GM13976 (cell line): Measurements from ENCODE around the gene ADPRS.

ENCODE experiments used
- DNase-seq: peaks from one replicate; pipeline ENCODE4 v3.0.0; 2012; ENCODE audit warnings: low spot score
- in situ Hi-C: fragments of 300-500 bp; cut with MboI; formaldehyde crosslinking; loops from one replicate; pipeline ENCODE4 v1.12.0; 2022; ENCODE audit warnings: low sequenced_read_pairs, mixed read lengths, inconsistent platforms; ENCODE audit not compliant: unreplicated experiment
- TF ChIP-seq, protein P1 (sequence below): IDR thresholded peaks from 2 replicates; pipeline ENCODE4 v1.5.1; 2012; ENCODE audit warnings: borderline replicate concordance, mild to moderate bottlenecking; ENCODE audit not compliant: insufficient read depth; ENCODE audit errors: extremely low read depth, missing control alignments, control extremely low read depth

Gene ADPRS

GRCh38 chr1:36134505-36135329 lies 46.0 kb downstream of the ADPRS start:
- in situ Hi-C loops, result no loop called here
- DNase-seq, result peak; percentile 81
- TF ChIP-seq, protein P1, sequence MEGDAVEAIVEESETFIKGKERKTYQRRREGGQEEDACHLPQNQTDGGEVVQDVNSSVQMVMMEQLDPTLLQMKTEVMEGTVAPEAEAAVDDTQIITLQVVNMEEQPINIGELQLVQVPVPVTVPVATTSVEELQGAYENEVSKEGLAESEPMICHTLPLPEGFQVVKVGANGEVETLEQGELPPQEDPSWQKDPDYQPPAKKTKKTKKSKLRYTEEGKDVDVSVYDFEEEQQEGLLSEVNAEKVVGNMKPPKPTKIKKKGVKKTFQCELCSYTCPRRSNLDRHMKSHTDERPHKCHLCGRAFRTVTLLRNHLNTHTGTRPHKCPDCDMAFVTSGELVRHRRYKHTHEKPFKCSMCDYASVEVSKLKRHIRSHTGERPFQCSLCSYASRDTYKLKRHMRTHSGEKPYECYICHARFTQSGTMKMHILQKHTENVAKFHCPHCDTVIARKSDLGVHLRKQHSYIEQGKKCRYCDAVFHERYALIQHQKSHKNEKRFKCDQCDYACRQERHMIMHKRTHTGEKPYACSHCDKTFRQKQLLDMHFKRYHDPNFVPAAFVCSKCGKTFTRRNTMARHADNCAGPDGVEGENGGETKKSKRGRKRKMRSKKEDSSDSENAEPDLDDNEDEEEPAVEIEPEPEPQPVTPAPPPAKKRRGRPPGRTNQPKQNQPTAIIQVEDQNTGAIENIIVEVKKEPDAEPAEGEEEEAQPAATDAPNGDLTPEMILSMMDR, result peak; percentile 52

DNA sequence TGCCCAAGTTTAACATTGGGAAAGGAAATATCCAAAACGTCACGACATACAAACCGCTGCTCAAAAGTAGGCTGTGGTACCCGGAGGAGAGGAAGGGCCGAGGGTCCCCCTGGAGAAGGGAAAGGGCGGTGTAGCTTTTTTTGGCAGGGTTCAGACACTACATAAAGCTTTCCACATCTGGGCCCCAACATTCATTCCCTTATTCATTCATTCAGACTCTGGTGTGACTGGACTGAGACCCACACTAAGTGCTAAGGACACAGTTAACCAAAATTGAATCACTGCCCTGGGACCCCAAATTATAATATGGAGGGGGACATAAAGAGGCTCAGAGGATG lies 46.6 kb downstream of the ADPRS start:
- TF ChIP-seq, protein P1, result no peak
- in situ Hi-C loops, result no loop called here
- no peak for DNase-seq

GRCh38 chr1:36135796-36136195 lies 47.1 kb downstream of the ADPRS start:
- in situ Hi-C loops, result no loop called here
- no peak for DNase-seq
- TF ChIP-seq, protein P1, result no peak

GRCh38 chr1:36136535-36136934 lies 47.8 kb downstream of the ADPRS start:
- in situ Hi-C loops, result no loop called here
- DNase-seq, result no peak
- TF ChIP-seq, protein P1, result no peak

DNA sequence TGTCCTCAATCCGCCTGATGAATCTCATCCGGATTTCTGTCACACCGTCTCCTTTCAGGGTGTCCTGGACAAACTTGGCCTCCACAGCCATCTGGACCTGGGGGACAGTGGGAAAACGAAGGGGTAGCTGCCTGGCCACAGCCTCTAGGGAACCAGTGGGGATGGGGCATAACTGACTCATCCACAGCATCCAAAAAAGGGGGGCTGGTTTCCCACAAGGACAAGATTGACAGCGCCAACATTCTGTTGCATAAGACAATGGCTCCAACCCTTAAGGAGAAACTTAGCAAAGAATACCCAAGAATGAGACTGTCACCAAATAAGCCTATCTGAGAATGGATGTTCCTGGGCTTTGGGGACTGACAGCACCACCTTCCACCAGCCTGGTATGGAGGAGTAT lies 48.5 kb downstream of the ADPRS start:
- DNase-seq, result no peak
- in situ Hi-C loops, result no loop called here

DNA sequence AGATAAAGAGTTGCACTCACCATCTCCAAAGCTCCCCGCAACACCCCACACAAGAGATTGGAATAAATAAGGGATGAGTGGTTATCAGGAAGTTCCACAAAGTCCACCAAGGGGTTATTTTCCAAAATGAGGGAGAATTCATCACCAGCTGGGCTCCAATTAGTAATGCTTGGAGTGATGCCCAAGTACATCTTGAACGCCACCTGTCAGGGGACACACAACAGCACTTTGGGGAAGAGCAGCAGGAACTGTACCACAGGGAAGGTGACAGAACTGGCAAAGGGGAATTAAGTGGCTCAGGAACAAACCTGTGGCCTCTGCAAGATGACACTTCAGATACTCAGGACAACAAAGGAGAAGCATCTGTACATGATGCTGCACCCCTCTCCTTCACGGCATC lies 49.1 kb downstream of the ADPRS start:
- in situ Hi-C loops, result no loop called here
- DNase-seq, result no peak
- TF ChIP-seq, protein P1, result no peak

More for the DNA sequence above, 48.5 kb downstream of the ADPRS start:
- TF ChIP-seq, protein P1, result no peak
